Mesothelial cell of epicardium (in vitro differentiated cells): ENCODE data around the gene SCN2B. TPM values are rescaled to one million over a fixed set of nuclear protein-coding genes. Genes with fewer than 3 reads are reported as not detected.
"Not testable (repeated sequence)": the region's sequence is repeated elsewhere in the genome, so short reads cannot be mapped to it uniquely, and the experiment has no call there.

Experiments
- DNase-seq, 2 experiments: peaks; one replicate each; pipeline ENCODE4 v3.0.0; 2021; ENCODE audit warnings: low spot score in 2 of 2; ENCODE audit not compliant: unreplicated experiment in 2 of 2
- H3K27ac Mint-ChIP-seq: 2 replicates; pipeline ENCODE4 v1.8.0; 2021; ENCODE audit warnings: mixed read lengths
- H3K27me3 Mint-ChIP-seq: 2 replicates; pipeline ENCODE4 v1.8.0; 2021; ENCODE audit warnings: low read depth, mixed read lengths
- H3K36me3 Mint-ChIP-seq: 2 replicates; pipeline ENCODE4 v1.8.0; 2021; ENCODE audit warnings: mixed read lengths
- H3K4me1 Mint-ChIP-seq: 2 replicates; pipeline ENCODE4 v1.8.0; 2021; ENCODE audit warnings: mixed read lengths
- H3K4me3 Mint-ChIP-seq: 2 replicates; pipeline ENCODE4 v1.8.0; 2021; ENCODE audit warnings: mild to moderate bottlenecking, moderate library complexity, mixed read lengths
- H3K9me3 Mint-ChIP-seq: 2 replicates; pipeline ENCODE4 v1.8.0; 2021; ENCODE audit warnings: mixed read lengths
- total RNA-seq: library from RNA; stranded (reverse); gene quantifications from 3 replicates; pipeline ENCODE4 v1.2.1, GENCODE V29; 2021
- TF ChIP-seq, protein P1 (sequence below): fragments of 200-600 bp; sonication (generic); IDR thresholded peaks from one replicate; pipeline ENCODE4 v1.5.0; 2021; ENCODE audit warnings: antibody characterized with exemption; ENCODE audit not compliant: unreplicated experiment

The SCN2B gene
- total RNA-seq, 1 donor from 2014 or later = 2.3 TPM

DNA sequence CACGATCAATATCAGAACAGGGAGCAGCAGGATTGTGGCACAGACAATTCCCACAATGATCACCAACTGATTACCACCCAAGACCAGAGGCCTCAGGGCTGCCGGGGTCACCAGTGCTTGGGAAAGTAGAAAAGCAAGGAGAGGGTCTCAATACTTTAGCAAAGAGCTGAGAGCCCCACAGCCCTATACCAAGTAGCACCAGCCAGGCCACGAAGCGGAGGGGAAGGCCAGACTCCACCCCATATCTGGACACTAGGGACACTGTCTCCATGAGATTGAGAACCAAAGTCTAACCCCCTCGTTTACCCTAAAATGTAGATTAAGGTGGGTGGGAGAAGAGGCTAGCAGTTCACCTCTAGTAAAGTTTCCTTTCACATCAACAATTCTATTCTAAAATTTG is 24.1 kb upstream of the SCN2B start:
- Mint-ChIP-seq H3K9me3 (no peaks in the 10 kb centered on the region), H3K4me3 (no peak overlapping the region), H3K27me3 (peaks cover 16% of the 10 kb centered on the region), H3K36me3 (no peaks in the 10 kb centered on the region), H3K4me1 (peaks cover 10% of the 10 kb centered on the region), H3K27ac (no peak overlapping the region)
- no peak for DNase-seq
- TF ChIP-seq, protein P1, sequence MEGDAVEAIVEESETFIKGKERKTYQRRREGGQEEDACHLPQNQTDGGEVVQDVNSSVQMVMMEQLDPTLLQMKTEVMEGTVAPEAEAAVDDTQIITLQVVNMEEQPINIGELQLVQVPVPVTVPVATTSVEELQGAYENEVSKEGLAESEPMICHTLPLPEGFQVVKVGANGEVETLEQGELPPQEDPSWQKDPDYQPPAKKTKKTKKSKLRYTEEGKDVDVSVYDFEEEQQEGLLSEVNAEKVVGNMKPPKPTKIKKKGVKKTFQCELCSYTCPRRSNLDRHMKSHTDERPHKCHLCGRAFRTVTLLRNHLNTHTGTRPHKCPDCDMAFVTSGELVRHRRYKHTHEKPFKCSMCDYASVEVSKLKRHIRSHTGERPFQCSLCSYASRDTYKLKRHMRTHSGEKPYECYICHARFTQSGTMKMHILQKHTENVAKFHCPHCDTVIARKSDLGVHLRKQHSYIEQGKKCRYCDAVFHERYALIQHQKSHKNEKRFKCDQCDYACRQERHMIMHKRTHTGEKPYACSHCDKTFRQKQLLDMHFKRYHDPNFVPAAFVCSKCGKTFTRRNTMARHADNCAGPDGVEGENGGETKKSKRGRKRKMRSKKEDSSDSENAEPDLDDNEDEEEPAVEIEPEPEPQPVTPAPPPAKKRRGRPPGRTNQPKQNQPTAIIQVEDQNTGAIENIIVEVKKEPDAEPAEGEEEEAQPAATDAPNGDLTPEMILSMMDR = no peak

GRCh38 chr11:118199135-118199534 is 22.7 kb upstream of the SCN2B start:
- Mint-ChIP-seq H3K4me1 (peaks cover 14% of the 10 kb centered on the region), H3K4me3 (no peak overlapping the region), H3K27ac (no peak overlapping the region), H3K9me3 (no peaks in the 10 kb centered on the region), H3K36me3 (no peaks in the 10 kb centered on the region), H3K27me3 (peaks cover 10% of the 10 kb centered on the region)
- DNase-seq = no peak
- TF ChIP-seq, protein P1 = no peak

DNA sequence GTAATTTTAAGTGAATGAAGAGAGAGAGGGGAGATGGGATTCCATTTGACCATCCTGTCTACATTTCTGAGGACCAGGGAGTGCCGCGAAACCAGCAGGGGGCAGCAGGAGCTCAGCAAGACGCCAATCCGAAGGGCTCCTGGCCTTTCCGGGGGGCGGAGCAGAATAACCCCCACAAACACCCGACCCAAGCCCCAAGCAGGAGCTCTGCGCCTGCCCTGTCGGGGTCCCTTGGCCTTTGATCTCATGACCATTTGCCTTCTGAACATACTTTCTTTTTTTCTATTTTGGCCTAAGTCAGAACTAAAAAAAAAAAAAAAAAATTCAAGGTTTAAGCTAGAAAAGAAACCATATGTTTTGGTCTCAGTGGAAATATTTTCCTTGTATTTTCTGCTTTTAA is 21.9 kb upstream of the SCN2B start:
- Mint-ChIP-seq H3K9me3 (no peaks in the 10 kb centered on the region), H3K4me3 (peak overlapping the region; percentile 50)

GRCh38 chr11:118194835-118195627 is 18.6 kb upstream of the SCN2B start:
- no peak for DNase-seq
- H3K4me3 Mint-ChIP-seq = no peak overlapping the region
- peaks cover 14% of the 10 kb centered on the region for H3K4me1 Mint-ChIP-seq
- no peaks in the 10 kb centered on the region for H3K36me3 Mint-ChIP-seq
- H3K27me3 Mint-ChIP-seq = peaks cover 21% of the 10 kb centered on the region
- peak overlapping the region; percentile 64 for H3K27ac Mint-ChIP-seq
- peaks cover 9% of the 10 kb centered on the region for H3K9me3 Mint-ChIP-seq
- TF ChIP-seq, protein P1 = no peak

More for the DNA sequence above, 21.9 kb upstream of the SCN2B start:
- Mint-ChIP-seq H3K4me1 (peaks cover 14% of the 10 kb centered on the region), H3K27ac (no peak overlapping the region), H3K27me3 (peaks cover 10% of the 10 kb centered on the region), H3K36me3 (no peaks in the 10 kb centered on the region)
- DNase-seq = peak; percentile 74 to 86
- TF ChIP-seq, protein P1 = peak; percentile 83

- Mint-ChIP-seq H3K27ac (no peak overlapping the region), H3K27me3 (peaks cover 30% of the 10 kb centered on the region), H3K36me3 (no peaks in the 10 kb centered on the region), H3K4me1 (peaks cover 13% of the 10 kb centered on the region), H3K4me3 (no peak overlapping the region), H3K9me3 (peaks cover 9% of the 10 kb centered on the region)
- TF ChIP-seq, protein P1 = no peak
- no peak for DNase-seq
Observed at GRCh38 chr11:118193910-118194566, 17.6 kb upstream of the SCN2B start.

DNA sequence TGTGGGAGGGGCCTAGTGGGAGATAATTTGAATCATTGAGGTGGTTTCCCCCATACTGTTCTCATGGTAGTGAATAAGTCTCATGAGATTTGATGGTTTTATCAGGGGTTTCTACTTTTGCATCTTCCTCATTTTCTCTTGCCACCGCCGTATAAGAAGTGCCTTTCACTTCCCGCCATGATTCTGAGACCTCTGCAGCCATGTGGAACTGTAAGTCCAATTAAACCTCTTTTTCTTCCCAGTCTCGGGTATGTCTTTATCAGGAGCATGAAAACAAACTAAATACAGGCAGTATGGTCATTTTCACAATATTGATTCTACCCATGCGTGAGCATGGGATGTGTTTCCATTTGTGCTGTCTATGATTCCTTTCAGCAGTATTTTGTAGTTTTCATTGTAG is 16.4 kb upstream of the SCN2B start:
- not testable (repeated sequence) for H3K36me3 Mint-ChIP-seq, H3K4me3 Mint-ChIP-seq, H3K4me1 Mint-ChIP-seq, DNase-seq, H3K27ac Mint-ChIP-seq, H3K9me3 Mint-ChIP-seq
- H3K27me3 Mint-ChIP-seq = peaks cover 38% of the 10 kb centered on the region

DNA sequence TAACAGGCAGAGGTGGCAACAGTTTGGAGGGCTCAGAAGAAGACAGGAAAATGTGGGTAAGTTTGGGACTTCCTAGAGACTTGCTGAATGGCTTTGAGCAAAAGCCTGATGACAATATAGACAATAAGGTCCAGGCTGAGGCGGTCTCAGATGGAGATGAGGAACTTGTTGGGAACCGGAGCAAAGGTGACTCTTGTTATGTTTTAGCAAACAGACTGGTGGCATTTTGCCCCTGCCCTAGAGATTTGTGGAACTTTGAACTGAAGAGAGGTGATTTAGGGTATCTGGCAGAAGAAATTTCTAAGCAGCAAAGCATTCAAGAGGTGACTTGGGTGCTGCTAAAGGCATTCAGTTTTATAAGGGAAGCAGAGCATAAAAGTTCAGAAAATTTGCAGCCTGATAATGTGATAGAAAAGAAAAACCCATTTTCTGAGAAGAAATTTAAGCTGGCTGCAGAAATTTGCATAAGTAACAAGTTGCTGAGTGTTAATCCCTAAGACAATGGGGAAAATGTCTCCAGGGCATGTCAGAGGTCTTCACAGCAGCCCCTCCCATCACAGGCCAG is 14.6 kb upstream of the SCN2B start:
- H3K4me3 Mint-ChIP-seq, H3K27ac Mint-ChIP-seq, DNase-seq, H3K36me3 Mint-ChIP-seq, H3K9me3 Mint-ChIP-seq, H3K4me1 Mint-ChIP-seq: not testable (repeated sequence)
- H3K27me3 Mint-ChIP-seq = peaks cover 43% of the 10 kb centered on the region
